ENCODE data around the gene STMP1. TPM values are rescaled to one million over a fixed set of nuclear protein-coding genes. Genes with fewer than 3 reads are reported as not detected.

Gene STMP1
- total and polyA plus RNA-seq, 12 donors, result 20.8 to 52.4 (median 32.5) TPM

GRCh38 chr7:135684136-135684535 is 21.8 kb downstream of the STMP1 start:
- Histone ChIP-seq H3K4me3 (no peak overlapping the region), H3K4me1 (replicated peaks in 1 of 2) (peaks cover 0 to 21% of the 10 kb centered on the region in 2 donors), H3K36me3 (replicated peaks in 1 of 2) (no peaks in the 10 kb centered on the region), H3K9me3 (replicated peaks in 1 of 3) (no peaks in the 10 kb centered on the region), H3K27ac (peak overlapping the region in 2 of 5 donors; percentile 34 to 55), H3K27me3 (no peaks in the 10 kb centered on the region)
- WGBS, 4 donors, result 51 to 60% (median 60%) methylated on average over 3 of the region's 3 CpGs
- intact Hi-C loops (cut with DNase I), result loop anchor here in 1 of 2 donors (10.0 kb wide), 1 partner anchor 331 kb away; no protein-coding TSS in a partner anchor
- no peak for DNase-seq
- TF ChIP-seq POLR2A (IDR thresholded peaks at IDR 0.05), result no peak
- TF ChIP-seq, protein P1, sequence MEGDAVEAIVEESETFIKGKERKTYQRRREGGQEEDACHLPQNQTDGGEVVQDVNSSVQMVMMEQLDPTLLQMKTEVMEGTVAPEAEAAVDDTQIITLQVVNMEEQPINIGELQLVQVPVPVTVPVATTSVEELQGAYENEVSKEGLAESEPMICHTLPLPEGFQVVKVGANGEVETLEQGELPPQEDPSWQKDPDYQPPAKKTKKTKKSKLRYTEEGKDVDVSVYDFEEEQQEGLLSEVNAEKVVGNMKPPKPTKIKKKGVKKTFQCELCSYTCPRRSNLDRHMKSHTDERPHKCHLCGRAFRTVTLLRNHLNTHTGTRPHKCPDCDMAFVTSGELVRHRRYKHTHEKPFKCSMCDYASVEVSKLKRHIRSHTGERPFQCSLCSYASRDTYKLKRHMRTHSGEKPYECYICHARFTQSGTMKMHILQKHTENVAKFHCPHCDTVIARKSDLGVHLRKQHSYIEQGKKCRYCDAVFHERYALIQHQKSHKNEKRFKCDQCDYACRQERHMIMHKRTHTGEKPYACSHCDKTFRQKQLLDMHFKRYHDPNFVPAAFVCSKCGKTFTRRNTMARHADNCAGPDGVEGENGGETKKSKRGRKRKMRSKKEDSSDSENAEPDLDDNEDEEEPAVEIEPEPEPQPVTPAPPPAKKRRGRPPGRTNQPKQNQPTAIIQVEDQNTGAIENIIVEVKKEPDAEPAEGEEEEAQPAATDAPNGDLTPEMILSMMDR (IDR thresholded peaks at IDR 0.05), result no peak

GRCh38 chr7:135684699-135685098 is 22.4 kb downstream of the STMP1 start:
- H3K27ac ChIP-seq, result peak overlapping the region in 2 of 5 donors; percentile 34 to 54
- H3K4me1 ChIP-seq (replicated peaks in 1 of 2), result peaks cover 0 to 21% of the 10 kb centered on the region in 2 donors
- 59 to 66% (median 63%) methylated on average over 5 of the region's 5 CpGs for WGBS, 4 donors
- no peaks in the 10 kb centered on the region for H3K9me3 ChIP-seq (replicated peaks in 1 of 3)
- DNase-seq, result peak in 2 of 7 donors; percentile 19 to 38
- intact Hi-C loops (cut with DNase I), result loop anchor here in 1 of 2 donors (10.0 kb wide), 1 partner anchor 330 kb away; no protein-coding TSS in a partner anchor
- H3K36me3 ChIP-seq (replicated peaks in 1 of 2), result no peaks in the 10 kb centered on the region
- TF ChIP-seq, protein P1 (IDR thresholded peaks at IDR 0.05), result no peak
- TF ChIP-seq POLR2A (IDR thresholded peaks at IDR 0.05), result no peak
- H3K4me3 ChIP-seq, result no peak overlapping the region
- H3K27me3 ChIP-seq, result no peaks in the 10 kb centered on the region

- peak overlapping the region in 2 of 5 donors; percentile 34 to 63 for H3K27ac ChIP-seq
- WGBS, 4 donors, result 75 to 87% (median 86%) methylated on average over 9 of the region's 9 CpGs
- peaks cover 0 to 21% of the 10 kb centered on the region in 2 donors for H3K4me1 ChIP-seq (replicated peaks in 1 of 2)
- intact Hi-C loops (cut with DNase I), result loop anchor here in 1 of 2 donors (10.0 kb wide), 1 partner anchor 329 kb away; no protein-coding TSS in a partner anchor
- H3K4me3 ChIP-seq, result no peak overlapping the region
- no peaks in the 10 kb centered on the region for H3K27me3 ChIP-seq
- H3K9me3 ChIP-seq (replicated peaks in 1 of 3), result no peaks in the 10 kb centered on the region
- TF ChIP-seq, protein P1 (IDR thresholded peaks at IDR 0.05), result no peak
- no peak for TF ChIP-seq POLR2A (IDR thresholded peaks at IDR 0.05)
- no peak for DNase-seq
- H3K36me3 ChIP-seq (replicated peaks in 1 of 2), result no peaks in the 10 kb centered on the region
Measured at GRCh38 chr7:135685306-135686084, 23.2 kb downstream of the STMP1 start.

GRCh38 chr7:135687466-135687865 is 25.2 kb downstream of the STMP1 start:
- Histone ChIP-seq H3K4me3 (no peak overlapping the region), H3K36me3 (replicated peaks in 1 of 2) (no peaks in the 10 kb centered on the region), H3K4me1 (replicated peaks in 1 of 2) (peaks cover 0 to 21% of the 10 kb centered on the region in 2 donors), H3K9me3 (replicated peaks in 1 of 3) (no peaks in the 10 kb centered on the region), H3K27me3 (no peaks in the 10 kb centered on the region), H3K27ac (no peak overlapping the region)
- WGBS, 4 donors, result 0 to 54% (median 39%) methylated on average over 1 of the region's 1 CpG
- DNase-seq, result no peak
- no peak for TF ChIP-seq POLR2A (IDR thresholded peaks at IDR 0.05)
- TF ChIP-seq, protein P1 (IDR thresholded peaks at IDR 0.05), result no peak
- intact Hi-C loops (cut with DNase I), result loop anchor here in 1 of 2 donors (10.0 kb wide), 1 partner anchor 327 kb away; no protein-coding TSS in a partner anchor

All from adrenal gland (tissue), 12 donors.